A204.1 (cell line): Measurements from ENCODE around the gene DDX28.
"Not testable (repeated sequence)": the region's sequence is repeated elsewhere in the genome, so short reads cannot be mapped to it uniquely, and the experiment has no call there.

ENCODE experiments used
- FAIRE-seq: peaks from 2 replicates; lab custom pipeline; 2012; peaks lifted over from hg19 to GRCh38; lab: Jason Lieb, UNC

Gene DDX28

GRCh38 chr16:67994040-67994408 is 29.0 kb downstream of the DDX28 start:
- not testable (repeated sequence) for FAIRE-seq

GRCh38 chr16:67993207-67994039 is 29.6 kb downstream of the DDX28 start:
- no peak for FAIRE-seq

GRCh38 chr16:67992661-67993206 is 30.3 kb downstream of the DDX28 start:
- FAIRE-seq = no peak

GRCh38 chr16:67990018-67990386 is 33.0 kb downstream of the DDX28 start:
- no peak for FAIRE-seq

GRCh38 chr16:67989322-67990017 is 33.6 kb downstream of the DDX28 start:
- no peak for FAIRE-seq

- no peak for FAIRE-seq
Observed at GRCh38 chr16:67988675-67989074, 34.4 kb downstream of the DDX28 start.

- no peak for FAIRE-seq
Observed at GRCh38 chr16:67987460-67988160, 35.4 kb downstream of the DDX28 start.

- FAIRE-seq = no peak
Observed at GRCh38 chr16:67986949-67987348, 36.1 kb downstream of the DDX28 start.

- no peak for FAIRE-seq
Observed at GRCh38 chr16:67982011-67982696, 40.9 kb downstream of the DDX28 start.

GRCh38 chr16:67979955-67980678 is 42.9 kb downstream of the DDX28 start, which contains the start of gene DPEP3:
TSS of gene DPEP3 (minus strand) at chr16:67980499. CDS start at chr16:67980380, 119 bp downstream.
- FAIRE-seq = no peak

GRCh38 chr16:67977469-67978227 is 45.4 kb downstream of the DDX28 start:
- FAIRE-seq = no peak

GRCh38 chr16:67977005-67977404 is 46.0 kb downstream of the DDX28 start:
- no peak for FAIRE-seq

- FAIRE-seq = no peak
Observed at GRCh38 chr16:67976205-67976604, 46.8 kb downstream of the DDX28 start.

GRCh38 chr16:67975321-67976105 is 47.5 kb downstream of the DDX28 start:
- no peak for FAIRE-seq

- FAIRE-seq = not testable (repeated sequence)
Observed at GRCh38 chr16:67972285-67972684, 50.7 kb downstream of the DDX28 start.

GRCh38 chr16:67971111-67971510 is 51.9 kb downstream of the DDX28 start:
- no peak for FAIRE-seq
